MG63 (cell line): ENCODE results near the gene GMPR. TPM values are rescaled to one million over a fixed set of nuclear protein-coding genes. Genes with fewer than 3 reads are reported as not detected.

Experiments
- DNase-seq: peaks from one replicate; pipeline ENCODE4 v3.0.0-alpha.2; 2020
- H3K27me3 ChIP-seq: fragments of 250-450 bp; sonication (Bioruptor Pico); 2 replicates; pipeline ENCODE4 v1.5.1; 2020; ENCODE audit warnings: mild to moderate bottlenecking, moderate library complexity
- H3K36me3 ChIP-seq: fragments of 250-450 bp; sonication (Bioruptor Pico); 2 replicates; pipeline ENCODE4 v1.5.1; 2020; ENCODE audit warnings: mild to moderate bottlenecking, moderate library complexity
- H3K4me3 ChIP-seq: fragments of 250-450 bp; sonication (Bioruptor Pico); 2 replicates; pipeline ENCODE4 v1.5.1; 2020; ENCODE audit warnings: mild to moderate bottlenecking, moderate library complexity
- H3K9me3 ChIP-seq: fragments of 250-450 bp; sonication (Bioruptor Pico); 2 replicates; pipeline ENCODE4 v1.5.1; 2020; ENCODE audit warnings: mild to moderate bottlenecking, moderate library complexity
- total RNA-seq: library from RNA; depleted of rRNA; stranded (reverse); fragments of >200 nt; shearing (Covaris generic); gene quantifications from 2 replicates; pipeline ENCODE4 v1.2.3, GENCODE V29; 2014; ENCODE audit warnings: low replicate concordance

The GMPR gene
- total RNA-seq, 1 experiment from 2014 or later = 9.9 TPM

DNA sequence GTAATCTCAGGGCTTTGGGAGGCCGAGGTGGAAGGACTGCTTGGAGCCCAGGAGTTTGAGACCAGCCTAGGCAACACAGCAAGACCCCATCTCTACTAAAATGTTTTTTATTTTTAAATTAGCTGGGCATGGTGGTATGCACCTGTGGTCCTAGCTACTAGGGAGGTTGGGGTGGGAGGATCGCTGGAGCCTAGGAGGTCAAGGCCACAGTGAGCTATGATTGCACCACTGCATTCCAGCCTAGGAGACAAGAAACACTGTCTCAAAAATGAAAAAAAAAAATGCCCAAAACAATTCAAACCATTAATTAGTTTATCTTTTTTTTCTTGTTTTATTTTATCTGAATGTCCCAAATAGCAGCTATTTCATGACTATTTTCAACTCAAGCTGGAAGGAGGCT lies 85.8 kb downstream of the GMPR start:
- no peak overlapping the region for H3K4me3 ChIP-seq
- H3K27me3 ChIP-seq = no peaks in the 10 kb centered on the region
- no peaks in the 10 kb centered on the region for H3K9me3 ChIP-seq
- H3K36me3 ChIP-seq = no peaks in the 10 kb centered on the region
- no peak for DNase-seq

DNA sequence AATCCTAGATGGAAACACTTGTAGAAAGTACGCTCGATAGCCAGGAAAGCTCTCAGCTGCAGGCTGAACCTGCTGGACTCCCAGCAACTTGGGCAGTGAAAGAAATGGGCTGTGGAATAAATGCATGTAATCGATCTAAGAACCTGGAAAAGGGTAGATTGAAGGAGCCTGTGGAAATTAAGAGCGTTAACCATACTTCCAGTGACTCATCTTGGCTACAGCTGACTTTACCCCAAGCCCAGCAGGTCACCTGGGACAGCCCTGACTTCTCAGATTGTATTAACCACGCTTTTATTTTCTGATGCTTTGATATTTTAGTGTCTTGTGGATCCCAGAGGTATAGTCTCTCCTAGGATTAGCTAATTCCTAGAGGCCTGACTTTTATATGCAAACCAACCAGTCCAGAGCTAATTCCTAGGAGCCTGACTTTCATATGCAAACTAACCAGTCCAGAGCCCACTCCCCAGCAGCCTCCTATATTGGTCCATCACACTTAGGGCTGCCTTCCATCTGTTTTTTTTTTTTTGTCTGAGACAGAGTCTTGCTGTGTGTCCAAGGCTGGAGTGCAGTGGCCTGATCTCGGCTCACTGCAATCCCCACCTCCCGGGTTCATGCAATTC lies 86.3 kb downstream of the GMPR start:
- Histone ChIP-seq H3K9me3 (no peaks in the 10 kb centered on the region), H3K4me3 (no peak overlapping the region), H3K36me3 (no peaks in the 10 kb centered on the region), H3K27me3 (no peaks in the 10 kb centered on the region)
- DNase-seq = no peak

DNA sequence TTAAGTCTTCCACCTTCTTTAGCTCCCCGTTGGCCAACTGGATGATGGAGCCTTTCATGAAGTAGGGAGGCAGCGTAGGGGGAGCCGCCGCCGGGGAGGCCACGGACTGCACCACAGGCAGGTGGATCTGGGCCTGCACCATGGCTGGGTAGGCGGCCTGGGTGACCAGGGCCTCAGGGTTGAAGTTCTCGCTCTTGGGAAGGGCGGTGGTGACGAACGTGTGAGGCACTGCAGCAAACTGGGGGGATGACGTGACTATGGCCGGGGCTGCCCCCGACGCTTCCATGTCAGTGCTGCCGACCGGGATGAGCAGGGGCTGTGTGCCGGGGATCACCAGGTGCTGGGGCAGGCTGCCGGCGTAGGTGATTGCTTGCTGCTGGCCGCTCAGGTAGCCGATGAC lies 88.1 kb downstream of the GMPR start:
- H3K36me3 ChIP-seq = no peaks in the 10 kb centered on the region

DNA sequence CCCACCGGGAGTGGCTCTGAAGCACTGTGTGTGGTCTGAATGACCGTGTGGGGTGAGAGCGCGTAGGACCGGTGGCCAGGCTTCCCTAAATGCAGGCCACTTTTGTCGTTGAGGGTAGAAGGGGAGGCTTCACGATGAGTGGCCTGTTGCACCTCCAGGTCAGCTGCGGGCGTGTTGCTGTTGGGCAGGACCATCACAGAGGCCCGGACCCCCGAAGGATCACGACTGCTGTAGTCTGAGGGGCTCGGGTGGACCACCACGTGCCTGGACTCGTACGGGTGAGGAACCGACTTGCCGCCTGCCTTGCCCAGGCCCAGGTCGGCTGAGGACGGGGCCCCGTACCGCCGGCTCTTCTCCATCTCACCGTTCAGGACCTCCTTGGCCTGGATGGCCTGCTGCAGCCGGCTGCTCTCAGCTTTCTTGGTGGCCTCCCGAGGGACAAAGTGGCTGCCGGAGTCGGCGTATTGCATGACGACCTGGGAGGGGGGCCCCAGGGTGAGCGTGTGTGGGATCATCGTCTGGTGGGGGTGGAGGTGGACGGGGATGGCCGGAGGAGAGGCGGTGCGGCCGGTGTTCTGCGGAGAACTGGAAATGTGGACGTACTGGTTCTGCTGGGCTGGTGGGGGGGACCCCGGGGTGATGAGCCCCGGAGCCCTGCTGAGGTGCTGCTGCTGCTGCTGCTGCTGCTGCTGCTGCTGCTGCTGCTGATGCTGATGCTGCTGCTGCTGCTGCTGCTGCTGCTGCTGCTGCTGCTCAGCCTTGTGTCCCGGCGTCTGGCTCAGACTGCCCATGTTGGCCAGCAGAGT lies 88.8 kb downstream of the GMPR start:
- DNase-seq = no peak
- Histone ChIP-seq H3K36me3 (no peaks in the 10 kb centered on the region), H3K4me3 (no peak overlapping the region), H3K27me3 (no peaks in the 10 kb centered on the region), H3K9me3 (no peaks in the 10 kb centered on the region)

More for the DNA sequence above, 88.1 kb downstream of the GMPR start:
- DNase-seq = no peak
- Histone ChIP-seq H3K9me3 (no peaks in the 10 kb centered on the region), H3K4me3 (no peak overlapping the region), H3K27me3 (no peaks in the 10 kb centered on the region)

DNA sequence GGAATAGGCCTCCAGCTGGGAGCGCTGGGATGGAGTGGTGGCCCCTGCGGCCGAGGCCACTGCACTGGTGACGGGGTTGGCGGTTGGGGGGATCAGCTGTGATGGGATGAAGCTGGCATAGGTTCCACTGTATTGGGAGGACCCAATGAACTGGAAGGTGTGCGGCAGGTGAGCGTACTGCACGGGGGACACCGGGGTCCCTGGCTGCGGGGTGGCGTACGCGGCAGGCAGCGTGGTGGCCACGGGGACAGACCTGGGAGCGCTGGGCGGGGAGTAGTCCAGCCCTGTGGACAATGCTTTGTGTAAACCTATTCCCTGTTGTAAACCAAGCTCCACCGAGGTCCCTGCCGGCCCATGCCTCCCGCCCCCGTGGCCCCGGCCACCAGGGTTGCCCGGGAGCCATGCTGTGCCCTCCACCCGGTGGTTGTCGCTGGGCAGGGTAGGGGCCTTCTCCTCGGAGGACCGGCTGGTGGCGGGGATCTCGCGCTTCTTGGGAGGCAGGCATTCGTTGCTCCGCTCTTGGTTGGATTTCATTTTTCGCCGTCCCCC lies 89.5 kb downstream of the GMPR start:
- no peaks in the 10 kb centered on the region for H3K9me3 ChIP-seq
- no peak overlapping the region for H3K4me3 ChIP-seq
- no peak for DNase-seq
- H3K27me3 ChIP-seq = no peaks in the 10 kb centered on the region
- no peaks in the 10 kb centered on the region for H3K36me3 ChIP-seq

DNA sequence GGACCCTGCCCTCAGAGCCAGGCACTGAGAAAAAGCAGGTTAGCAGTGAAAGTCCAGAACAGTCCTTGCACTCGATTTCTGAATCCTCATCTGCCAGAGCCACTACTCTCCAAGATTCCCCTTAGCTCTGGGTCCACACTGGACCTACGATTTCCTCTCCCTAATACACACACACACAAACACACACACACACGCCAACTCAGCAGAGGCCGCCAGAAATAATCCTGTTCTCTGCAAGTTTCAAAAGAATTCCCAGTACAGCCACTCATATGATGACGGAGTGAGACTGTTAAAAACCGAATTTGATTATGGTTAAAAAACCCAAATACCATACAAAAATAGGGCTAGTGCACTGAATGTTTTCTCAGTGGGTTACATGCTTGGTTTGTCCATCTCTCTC lies 90.8 kb downstream of the GMPR start:
- Histone ChIP-seq H3K36me3 (no peaks in the 10 kb centered on the region), H3K27me3 (no peaks in the 10 kb centered on the region), H3K9me3 (no peaks in the 10 kb centered on the region), H3K4me3 (no peak overlapping the region)
- no peak for DNase-seq

DNA sequence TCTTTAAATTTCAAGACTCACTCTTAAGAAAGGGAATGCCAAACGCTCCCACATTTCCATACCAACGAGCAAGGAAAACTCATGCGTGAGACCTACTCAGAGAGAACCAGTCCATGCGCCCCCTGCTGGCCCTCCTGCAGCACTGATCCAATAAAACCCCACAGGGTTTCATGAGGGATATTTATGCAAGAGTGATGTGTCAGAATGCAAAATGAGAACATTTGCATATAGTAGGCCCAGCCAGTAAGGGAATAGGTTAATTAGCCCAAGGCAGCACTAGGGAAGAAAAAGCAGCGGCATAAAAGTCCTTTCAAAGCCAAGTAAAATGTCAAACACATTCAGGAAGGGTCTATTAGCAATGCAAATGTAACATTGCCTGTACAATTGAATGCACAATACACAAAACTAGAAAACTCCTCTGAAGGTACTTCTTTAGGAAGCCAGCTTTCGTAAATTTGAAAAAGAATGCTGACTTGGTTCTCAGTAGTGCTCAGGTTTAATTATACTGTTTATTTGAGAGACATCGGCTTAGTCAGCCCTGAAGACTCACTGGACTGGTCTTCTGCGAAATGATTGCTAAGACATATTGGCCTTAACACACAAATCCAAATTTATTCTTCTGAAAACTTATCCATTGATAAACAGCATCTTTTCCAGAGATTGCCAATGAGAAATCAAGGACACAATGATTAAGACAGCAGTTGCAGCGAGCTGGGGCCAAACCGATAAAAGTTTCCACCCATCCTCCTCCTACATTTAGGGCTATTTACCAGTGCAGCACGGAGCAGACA lies 93.2 kb downstream of the GMPR start:
- peak; percentile 62 for DNase-seq
- Histone ChIP-seq H3K4me3 (no peak overlapping the region), H3K27me3 (no peaks in the 10 kb centered on the region), H3K36me3 (no peaks in the 10 kb centered on the region), H3K9me3 (no peaks in the 10 kb centered on the region)

DNA sequence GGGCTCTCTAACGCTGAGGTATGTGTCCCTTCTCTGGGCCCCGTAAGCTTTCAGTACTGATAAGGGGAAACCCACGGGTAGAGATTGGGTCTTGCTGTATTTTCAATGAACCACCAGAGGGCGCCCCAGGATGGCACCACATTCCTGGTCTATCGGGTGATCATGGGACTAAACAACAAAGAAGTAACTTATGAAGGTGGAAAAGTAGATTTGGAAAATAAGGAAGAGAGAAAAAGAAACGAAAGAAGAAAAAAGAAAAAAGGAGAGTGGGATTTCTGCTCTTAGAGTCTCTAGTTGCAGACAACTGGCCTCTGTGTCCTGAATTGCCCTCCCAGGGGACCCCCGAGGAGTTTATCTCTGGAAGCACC lies 93.8 kb downstream of the GMPR start:
- Histone ChIP-seq H3K36me3 (no peaks in the 10 kb centered on the region), H3K27me3 (no peaks in the 10 kb centered on the region), H3K9me3 (no peaks in the 10 kb centered on the region), H3K4me3 (no peak overlapping the region)
- DNase-seq = peak; percentile 39

DNA sequence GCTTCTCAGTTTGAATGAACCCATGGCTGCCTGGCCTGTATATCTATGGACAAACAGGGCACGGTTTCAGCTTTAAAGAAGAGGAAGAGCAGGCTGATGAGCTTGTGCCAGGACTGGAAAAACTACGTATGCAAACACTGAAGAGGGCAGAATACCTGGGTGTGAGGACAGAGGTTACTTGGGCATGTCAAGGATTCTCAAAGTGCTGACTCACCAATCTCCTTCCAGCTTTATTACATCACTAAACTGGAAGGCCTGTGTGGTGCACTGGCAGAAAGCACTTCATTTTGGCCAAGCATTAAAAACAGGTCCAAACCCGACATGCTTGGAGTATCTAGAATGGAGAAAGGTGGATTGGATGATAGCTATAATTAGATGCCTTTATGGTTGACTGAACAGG lies 95.2 kb downstream of the GMPR start:
- Histone ChIP-seq H3K27me3 (no peaks in the 10 kb centered on the region), H3K4me3 (no peak overlapping the region), H3K36me3 (no peaks in the 10 kb centered on the region), H3K9me3 (no peaks in the 10 kb centered on the region)
- DNase-seq = peak; percentile 31

DNA sequence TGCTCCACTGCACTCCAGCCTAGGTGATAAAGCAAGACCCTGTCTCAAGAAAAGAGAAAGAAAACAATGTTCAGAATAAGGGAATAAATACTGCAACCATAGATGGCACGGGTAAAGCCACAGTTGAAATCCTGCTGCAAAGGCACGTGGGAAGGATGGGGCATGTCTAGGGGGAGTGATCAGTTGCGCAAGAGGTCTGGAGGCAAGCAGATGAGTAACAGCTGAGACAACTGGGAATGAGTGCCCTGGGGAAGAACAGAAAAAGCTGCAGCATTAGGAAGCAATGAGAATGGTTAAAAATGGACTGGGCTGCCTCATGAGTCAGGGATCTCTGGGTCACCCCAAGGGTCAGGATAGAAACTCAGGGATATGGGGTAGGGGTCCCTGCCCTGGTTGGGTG lies 96.3 kb downstream of the GMPR start:
- no peaks in the 10 kb centered on the region for H3K27me3 ChIP-seq
- no peaks in the 10 kb centered on the region for H3K9me3 ChIP-seq
- peak; percentile 73 for DNase-seq
- H3K36me3 ChIP-seq = no peaks in the 10 kb centered on the region
- no peak overlapping the region for H3K4me3 ChIP-seq

DNA sequence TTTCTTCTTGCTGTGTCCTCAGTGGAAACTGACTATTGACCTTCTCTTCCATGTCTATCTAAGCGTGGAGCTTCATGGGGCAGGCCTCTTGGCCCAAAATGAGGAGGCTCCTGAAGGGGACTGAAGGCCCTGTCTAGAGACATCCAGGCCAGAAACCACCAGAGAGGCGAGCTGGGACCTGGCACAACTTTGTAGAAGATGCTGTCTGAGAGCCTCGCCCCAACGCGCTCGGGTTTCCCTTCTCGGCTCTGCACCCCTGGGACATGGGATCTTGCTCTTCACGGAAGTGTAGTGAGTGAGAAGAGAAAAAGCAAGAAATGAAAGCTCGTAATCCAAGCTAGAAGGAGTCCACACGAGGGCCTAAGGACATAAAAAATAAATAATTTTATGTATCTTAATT lies 96.8 kb downstream of the GMPR start:
- Histone ChIP-seq H3K36me3 (no peaks in the 10 kb centered on the region), H3K9me3 (no peaks in the 10 kb centered on the region), H3K27me3 (no peaks in the 10 kb centered on the region), H3K4me3 (no peak overlapping the region)
- DNase-seq = no peak

DNA sequence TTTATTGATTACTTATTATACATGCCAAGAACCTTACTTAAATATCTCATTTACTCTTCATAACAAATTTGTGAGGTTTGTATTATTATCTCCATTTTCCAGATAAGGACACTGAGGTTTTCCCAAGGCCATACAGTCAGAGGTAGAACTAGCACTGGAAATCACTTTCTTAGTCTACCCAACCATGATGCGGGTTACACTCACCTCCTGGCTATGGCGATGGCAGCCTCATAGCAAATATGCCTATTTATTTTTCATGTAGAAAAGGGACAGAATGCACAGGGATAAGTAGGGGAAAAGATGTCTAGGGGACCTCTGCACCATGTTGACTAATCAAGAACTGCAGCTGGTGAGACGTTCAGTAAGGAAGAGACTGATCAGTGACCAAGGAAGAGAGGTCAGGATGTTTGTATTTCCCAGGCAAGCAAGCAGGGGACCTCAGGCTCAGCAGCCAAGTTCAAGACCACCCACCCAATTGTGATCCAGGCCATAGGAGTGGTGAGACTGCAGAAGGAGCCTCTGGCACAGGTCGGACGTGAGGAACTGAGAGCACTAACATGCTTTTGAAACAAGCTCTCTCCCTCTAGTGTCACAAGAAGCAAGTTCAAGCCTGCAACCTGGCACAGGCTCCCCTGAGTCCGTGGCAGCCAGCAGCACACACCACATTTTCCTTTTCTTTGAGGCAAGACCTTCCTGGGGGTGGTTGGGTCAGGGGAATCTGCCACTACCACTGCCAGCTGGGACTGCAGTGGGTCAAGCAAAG lies 97.8 kb downstream of the GMPR start:
- no peaks in the 10 kb centered on the region for H3K9me3 ChIP-seq
- no peak overlapping the region for H3K4me3 ChIP-seq
- H3K36me3 ChIP-seq = no peaks in the 10 kb centered on the region
- H3K27me3 ChIP-seq = no peaks in the 10 kb centered on the region
- peak; percentile 25 for DNase-seq

DNA sequence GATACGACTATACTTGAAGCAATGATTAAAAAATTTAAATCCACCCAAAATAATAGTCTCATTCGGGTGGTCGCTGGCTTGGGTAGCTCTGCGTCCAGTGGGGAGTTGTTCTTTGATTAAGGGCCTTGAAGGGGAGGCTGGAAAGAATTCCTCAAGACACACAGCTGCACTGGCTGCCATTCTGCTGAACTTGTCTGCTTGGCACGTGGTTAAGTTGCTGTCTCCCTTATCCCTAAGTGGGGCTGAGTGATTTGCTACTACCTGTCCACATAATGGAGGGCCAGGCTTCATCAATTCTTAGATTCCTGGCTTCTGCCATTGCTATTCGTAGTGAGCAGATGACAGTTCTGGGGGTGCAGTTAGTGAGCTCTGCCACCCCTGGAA lies 98.5 kb downstream of the GMPR start:
- no peak for DNase-seq
- no peaks in the 10 kb centered on the region for H3K36me3 ChIP-seq
- H3K4me3 ChIP-seq = no peak overlapping the region
- no peaks in the 10 kb centered on the region for H3K9me3 ChIP-seq
- H3K27me3 ChIP-seq = no peaks in the 10 kb centered on the region

DNA sequence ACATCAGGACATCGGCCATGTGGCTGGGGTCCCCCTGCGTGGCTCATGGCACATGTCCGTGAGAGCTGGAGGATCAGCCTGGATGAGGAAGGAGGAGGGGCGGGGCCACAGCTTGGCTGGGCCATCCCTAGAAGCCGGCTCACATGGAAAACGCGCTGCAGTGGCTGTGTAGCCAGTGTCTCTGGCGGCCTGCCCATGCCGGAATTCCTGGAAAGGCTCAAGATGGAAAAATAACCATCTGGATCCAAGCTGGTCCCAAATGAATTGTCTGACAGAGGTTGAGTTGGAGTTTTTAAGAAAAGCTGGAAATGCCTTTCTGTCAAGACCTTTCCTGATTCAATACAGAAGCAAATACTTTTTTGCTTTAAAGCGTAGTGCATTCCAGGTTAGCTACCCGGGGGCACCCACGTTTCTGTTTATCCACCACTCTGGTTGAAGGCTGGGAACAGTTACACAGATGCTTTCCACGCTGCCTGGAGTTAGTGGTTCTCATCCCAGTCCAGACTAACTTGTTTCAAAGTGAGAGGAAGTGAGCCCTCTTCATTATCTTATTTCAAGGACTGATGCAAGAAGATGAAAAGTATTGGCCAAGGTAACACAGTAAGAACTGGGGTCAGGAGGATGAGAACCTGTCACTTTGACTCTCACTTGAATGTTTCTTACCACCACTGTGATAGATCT lies 99.0 kb downstream of the GMPR start:
- Histone ChIP-seq H3K9me3 (no peaks in the 10 kb centered on the region), H3K36me3 (no peaks in the 10 kb centered on the region), H3K4me3 (no peak overlapping the region), H3K27me3 (no peaks in the 10 kb centered on the region)
- DNase-seq = peak; percentile 82

DNA sequence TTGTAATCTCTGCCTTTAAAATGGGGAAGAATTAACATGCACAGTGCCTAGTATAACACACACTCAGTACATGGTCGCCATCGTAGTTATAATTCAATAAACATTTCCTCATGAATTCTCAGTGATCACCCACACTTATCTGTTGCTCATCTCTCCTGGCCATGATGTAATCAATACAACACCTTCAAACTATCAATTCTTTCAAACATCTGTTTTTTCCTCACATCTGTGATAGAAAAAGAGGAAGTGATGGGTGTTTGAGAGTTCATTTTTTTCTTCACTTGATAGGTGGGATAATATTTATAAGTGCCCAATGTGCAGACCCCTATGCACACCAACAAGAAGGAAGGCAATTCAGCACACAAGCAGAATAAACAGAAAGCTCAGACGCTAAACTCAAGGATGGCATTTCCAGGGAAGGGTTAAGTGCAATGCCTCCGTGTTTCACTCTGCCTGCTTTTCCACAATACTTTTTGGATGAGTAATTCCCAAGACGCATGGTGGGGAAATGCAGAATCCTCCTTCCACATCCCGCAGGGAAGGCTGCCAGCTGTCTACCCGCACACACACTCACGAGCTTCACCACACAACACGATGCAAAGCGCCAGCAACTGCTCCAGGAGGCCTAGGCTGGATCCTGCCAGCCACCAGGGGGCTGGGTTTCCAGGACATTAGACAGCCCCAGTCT lies 100.3 kb downstream of the GMPR start:
- Histone ChIP-seq H3K27me3 (no peaks in the 10 kb centered on the region), H3K4me3 (no peak overlapping the region)
- peak; percentile 95 for DNase-seq

DNA sequence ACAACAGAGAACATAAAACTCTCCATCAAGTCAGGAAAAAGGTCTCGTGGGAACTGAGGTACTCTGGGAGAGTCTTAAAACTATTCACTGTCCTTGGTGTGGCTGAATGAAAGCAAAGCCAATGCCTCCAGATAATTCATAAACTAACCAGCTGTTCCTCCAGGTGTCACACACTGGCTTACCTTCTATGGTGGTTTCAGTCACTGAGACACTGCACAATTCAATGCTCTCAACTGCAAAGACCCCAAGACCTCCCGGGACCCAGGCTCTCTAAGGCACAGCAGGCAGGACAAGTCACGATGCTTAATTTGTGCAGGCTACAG lies 100.8 kb downstream of the GMPR start:
- Histone ChIP-seq H3K27me3 (no peaks in the 10 kb centered on the region), H3K4me3 (no peak overlapping the region), H3K36me3 (no peaks in the 10 kb centered on the region), H3K9me3 (no peaks in the 10 kb centered on the region)
- no peak for DNase-seq

More for the DNA sequence above, 100.3 kb downstream of the GMPR start:
- no peaks in the 10 kb centered on the region for H3K9me3 ChIP-seq
- H3K36me3 ChIP-seq = no peaks in the 10 kb centered on the region
